H7 (cell line): ENCODE measurements around the gene MORF4L2. TPM values are rescaled to one million over a fixed set of nuclear protein-coding genes. Genes with fewer than 3 reads are reported as not detected.
A peak's percentile ranks its signal among the peaks of the same experiment; 100 is the strongest.
"Not testable (repeated sequence)": the region's sequence is repeated elsewhere in the genome, so short reads cannot be mapped to it uniquely, and the experiment has no call there.

Source experiments
- DNase-seq: peaks from one replicate; pipeline ENCODE4 v3.0.0; 2012
- H3K27me3 ChIP-seq: 2 replicates; pipeline ENCODE4 v1.6.0; 2011; ENCODE audit warnings: mild to moderate bottlenecking, low read length; ENCODE audit not compliant: control insufficient read depth, insufficient read depth
- H3K36me3 ChIP-seq: replicated peaks from 2 replicates; pipeline ENCODE4 v1.5.1; 2011; ENCODE audit warnings: low read length; ENCODE audit not compliant: control insufficient read depth, insufficient read depth
- H3K4me3 ChIP-seq: 2 replicates; pipeline ENCODE4 v1.5.1; 2011; ENCODE audit warnings: low read depth, mild to moderate bottlenecking, control low read depth, low read length, moderate library complexity; ENCODE audit not compliant: insufficient read depth
- total RNA-seq: library from RNA; depleted of rRNA; stranded (reverse); fragments of >200 nt; shearing (Covaris generic); gene quantifications from 2 replicates; pipeline ENCODE4 v1.2.3, GENCODE V29; 2014

Gene MORF4L2
- total RNA-seq, 1 experiment from 2014 or later, result 566 TPM

GRCh38 chrX:103658681-103659433 lies 27.6 kb downstream of the MORF4L2 start:
- Histone ChIP-seq H3K4me3 (no peak overlapping the region), H3K27me3 (no peaks in the 10 kb centered on the region), H3K36me3 (no peaks in the 10 kb centered on the region)
- no peak for DNase-seq

GRCh38 chrX:103657066-103657465 lies 29.4 kb downstream of the MORF4L2 start:
- H3K4me3 ChIP-seq, H3K27me3 ChIP-seq, H3K36me3 ChIP-seq: not testable (repeated sequence)

GRCh38 chrX:103656617-103657016 lies 29.9 kb downstream of the MORF4L2 start:
- Histone ChIP-seq H3K4me3 (no peak overlapping the region), H3K36me3 (no peaks in the 10 kb centered on the region), H3K27me3 (no peaks in the 10 kb centered on the region)
- DNase-seq, result no peak

More at GRCh38 chrX:103657066-103657465, 29.4 kb downstream of the MORF4L2 start:
- not testable (repeated sequence) for DNase-seq

GRCh38 chrX:103655230-103656000 lies 31.1 kb downstream of the MORF4L2 start:
- not testable (repeated sequence) for H3K27me3 ChIP-seq, DNase-seq, H3K36me3 ChIP-seq, H3K4me3 ChIP-seq

GRCh38 chrX:103651151-103651773 lies 35.2 kb downstream of the MORF4L2 start:
- Histone ChIP-seq H3K4me3 (no peak overlapping the region), H3K36me3 (no peaks in the 10 kb centered on the region), H3K27me3 (no peaks in the 10 kb centered on the region)
- DNase-seq, result no peak

GRCh38 chrX:103647630-103648029 lies 38.9 kb downstream of the MORF4L2 start:
- H3K27me3 ChIP-seq, result no peaks in the 10 kb centered on the region
- no peak for DNase-seq
- no peak overlapping the region for H3K4me3 ChIP-seq
- no peaks in the 10 kb centered on the region for H3K36me3 ChIP-seq

GRCh38 chrX:103644125-103644524 lies 42.4 kb downstream of the MORF4L2 start:
- H3K27me3 ChIP-seq, result no peaks in the 10 kb centered on the region
- no peak for DNase-seq
- H3K4me3 ChIP-seq, result no peak overlapping the region
- no peaks in the 10 kb centered on the region for H3K36me3 ChIP-seq

GRCh38 chrX:103640401-103641155 lies 45.9 kb downstream of the MORF4L2 start:
- H3K4me3 ChIP-seq, result no peak overlapping the region
- DNase-seq, result no peak
- no peaks in the 10 kb centered on the region for H3K27me3 ChIP-seq
- no peaks in the 10 kb centered on the region for H3K36me3 ChIP-seq

GRCh38 chrX:103638479-103639346 lies 47.8 kb downstream of the MORF4L2 start:
- not testable (repeated sequence) for H3K36me3 ChIP-seq, H3K27me3 ChIP-seq, H3K4me3 ChIP-seq
- DNase-seq, result peak; percentile 26

GRCh38 chrX:103637604-103638338 lies 48.7 kb downstream of the MORF4L2 start:
- no peaks in the 10 kb centered on the region for H3K27me3 ChIP-seq
- H3K36me3 ChIP-seq, result no peaks in the 10 kb centered on the region
- no peak overlapping the region for H3K4me3 ChIP-seq
- no peak for DNase-seq

GRCh38 chrX:103635436-103635835 lies 51.1 kb downstream of the MORF4L2 start:
- no peak for DNase-seq
- Histone ChIP-seq H3K27me3 (no peaks in the 10 kb centered on the region), H3K4me3 (no peak overlapping the region), H3K36me3 (no peaks in the 10 kb centered on the region)

- H3K36me3 ChIP-seq, result no peaks in the 10 kb centered on the region
- DNase-seq, result no peak
- no peaks in the 10 kb centered on the region for H3K27me3 ChIP-seq
- H3K4me3 ChIP-seq, result no peak overlapping the region
These were observed 55.4 kb downstream of the MORF4L2 start for GRCh38 chrX:103631145-103631544.

GRCh38 chrX:103630171-103630511 lies 56.4 kb downstream of the MORF4L2 start:
- no peaks in the 10 kb centered on the region for H3K36me3 ChIP-seq
- DNase-seq, result no peak
- peak overlapping the region; percentile 86 for H3K4me3 ChIP-seq
- H3K27me3 ChIP-seq, result no peaks in the 10 kb centered on the region
